ENCODE data around the gene ANKRD53.

DNA sequence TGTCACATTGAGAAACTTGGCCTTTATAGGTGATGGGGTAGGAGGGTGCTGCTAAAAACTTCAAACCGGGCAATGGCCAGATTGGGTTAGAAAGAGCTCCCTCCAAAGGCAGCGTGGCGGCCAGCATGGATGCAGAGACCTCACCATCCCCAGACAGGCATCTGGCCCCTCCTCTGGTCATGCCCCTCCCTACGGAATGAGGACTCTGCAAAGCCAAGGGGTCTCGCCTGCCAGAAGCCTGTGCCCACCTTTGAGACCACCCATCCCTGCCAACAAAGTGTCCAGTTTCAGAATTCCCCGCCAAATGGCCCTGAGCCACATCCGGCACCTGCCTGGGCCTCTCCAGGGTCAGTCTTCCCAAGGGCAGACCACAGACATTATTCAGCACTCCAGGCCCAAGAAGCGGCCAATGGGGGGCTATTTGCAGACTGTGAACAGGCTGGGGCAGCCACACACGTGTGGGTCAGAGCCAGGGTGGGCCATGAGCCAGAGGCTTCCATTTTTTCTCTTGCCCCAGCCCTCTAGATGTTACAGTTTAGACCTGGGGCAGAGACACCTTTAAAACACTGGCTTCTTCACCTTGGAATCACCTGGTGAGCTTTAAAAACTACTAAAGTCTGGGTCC, 46.9 kb upstream of the ANKRD53 start:
- TF ChIP-seq, protein P1, sequence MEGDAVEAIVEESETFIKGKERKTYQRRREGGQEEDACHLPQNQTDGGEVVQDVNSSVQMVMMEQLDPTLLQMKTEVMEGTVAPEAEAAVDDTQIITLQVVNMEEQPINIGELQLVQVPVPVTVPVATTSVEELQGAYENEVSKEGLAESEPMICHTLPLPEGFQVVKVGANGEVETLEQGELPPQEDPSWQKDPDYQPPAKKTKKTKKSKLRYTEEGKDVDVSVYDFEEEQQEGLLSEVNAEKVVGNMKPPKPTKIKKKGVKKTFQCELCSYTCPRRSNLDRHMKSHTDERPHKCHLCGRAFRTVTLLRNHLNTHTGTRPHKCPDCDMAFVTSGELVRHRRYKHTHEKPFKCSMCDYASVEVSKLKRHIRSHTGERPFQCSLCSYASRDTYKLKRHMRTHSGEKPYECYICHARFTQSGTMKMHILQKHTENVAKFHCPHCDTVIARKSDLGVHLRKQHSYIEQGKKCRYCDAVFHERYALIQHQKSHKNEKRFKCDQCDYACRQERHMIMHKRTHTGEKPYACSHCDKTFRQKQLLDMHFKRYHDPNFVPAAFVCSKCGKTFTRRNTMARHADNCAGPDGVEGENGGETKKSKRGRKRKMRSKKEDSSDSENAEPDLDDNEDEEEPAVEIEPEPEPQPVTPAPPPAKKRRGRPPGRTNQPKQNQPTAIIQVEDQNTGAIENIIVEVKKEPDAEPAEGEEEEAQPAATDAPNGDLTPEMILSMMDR (conservative IDR thresholded peaks at IDR 0.05 in 1 of 2, IDR thresholded peaks at IDR 0.05 in 1 of 2; ENCODE audit: extremely low read depth in 1 of 2, insufficient read depth in 1 of 2, low read depth in 1 of 2, low read length in 2 of 2) = no peak
- no peak for TF ChIP-seq EZH2 (IDR thresholded peaks at IDR 0.05; ENCODE audit: borderline replicate concordance, low read length)

Measured in mammary epithelial cell (primary cell).